HepG2 (cell line): ENCODE data around the gene ACTL8. TPM values are rescaled to one million over a fixed set of nuclear protein-coding genes. Genes with fewer than 3 reads are reported as not detected.

Source experiments
- ATAC-seq: fragments of 200-7000 bp; cut with Tn5 transposase; 3 replicates; pipeline ENCODE4 v1.9.1; 2020; ENCODE audit warnings: mild to moderate bottlenecking, moderate library complexity
- BruUV-seq: library from RNA; stranded (reverse); fragments of 400-500 nt; replicated peaks from 2 replicates; lab custom pipeline; 2021; lab: Mats Ljungman, UMichigan
- CTCF ChIA-PET: fragments of 300-600 bp; formaldehyde crosslinking; extraction: SDS; loops from one replicate; lab custom pipeline; 2021; ENCODE audit warnings: low total read pairs, inconsistent platforms, low intra/inter-chr PET ratio; lab: Yijun Ruan, JAX
- POLR2A ChIA-PET: fragments of 350-600 bp; sonication (Branson Sonifier 250); formaldehyde crosslinking; loops from one replicate; lab custom pipeline; 2020; ENCODE audit warnings: antibody characterized with exemption, inconsistent platforms; lab: Yijun Ruan, JAX
- DNase-seq: peaks from one replicate; pipeline ENCODE4 v3.0.0-alpha.2; 2015; ENCODE audit warnings: low spot score
- FAIRE-seq: peaks from 3 replicates; lab custom pipeline; 2011; peaks lifted over from hg19 to GRCh38; lab: Jason Lieb, UNC
- H2AFZ ChIP-seq: one replicate; pipeline ENCODE4 v1.6.1; 2011; ENCODE audit warnings: low read length, inconsistent platforms
- H3K27ac ChIP-seq: fragments of 300-600 bp; 3 replicates; pipeline ENCODE4 v1.8.0; 2011; ENCODE audit warnings: mixed run types, mild to moderate bottlenecking, mixed read lengths, low read length, inconsistent platforms; ENCODE audit not compliant: insufficient read depth; ENCODE audit errors: extremely low read length
- H3K27me3 ChIP-seq, 2 experiments: fragments of 200-600 bp in 1 of 2; 2 replicates in 1 of 2; 3 replicates in 1 of 2; pipeline versions ENCODE4 v1.6.0 to v1.8.0; 2011; ENCODE audit warnings: low read length in 2 of 2, mild to moderate bottlenecking in 2 of 2, moderate library complexity in 2 of 2, inconsistent platforms in 1 of 2; ENCODE audit not compliant: insufficient read depth in 2 of 2, control insufficient read depth in 1 of 2
- H3K36me3 ChIP-seq, 2 experiments: fragments of 200-600 bp in 1 of 2; replicated peaks in 1 of 2; 2 replicates in 1 of 2; 3 replicates in 1 of 2; pipeline versions ENCODE4 v1.5.1 to v1.8.0; 2011; ENCODE audit warnings: low read length in 2 of 2, inconsistent platforms in 1 of 2; ENCODE audit not compliant: insufficient read depth in 2 of 2, control insufficient read depth in 1 of 2
- H3K4me1 ChIP-seq: 2 replicates; pipeline ENCODE4 v1.5.1; 2012; ENCODE audit warnings: low read length, inconsistent platforms; ENCODE audit not compliant: insufficient read depth
- H3K4me2 ChIP-seq: 2 replicates; pipeline ENCODE4 v1.6.0; 2011; ENCODE audit warnings: low read depth, low read length, inconsistent platforms
- H3K4me3 ChIP-seq, 3 experiments: fragments of 200-600 bp in 1 of 3; sonication (generic), shearing (Covaris generic) in 1 of 3; replicated peaks in 1 of 3; 2 replicates each; pipeline ENCODE4 v1.5.1; 2011 to 2016; ENCODE audit warnings: low read length in 3 of 3, inconsistent platforms in 2 of 3, low read depth in 2 of 3, mild to moderate bottlenecking in 2 of 3, control low read depth in 1 of 3, mixed read lengths in 1 of 3; ENCODE audit not compliant: insufficient read depth in 1 of 3
- H3K79me2 ChIP-seq: one replicate; pipeline ENCODE4 v1.6.1; 2011; ENCODE audit warnings: low read length, inconsistent platforms; ENCODE audit not compliant: insufficient read depth
- H3K9ac ChIP-seq: 2 replicates; pipeline ENCODE4 v1.6.0; 2011; ENCODE audit warnings: mild to moderate bottlenecking, low read depth, low read length, inconsistent platforms; ENCODE audit not compliant: insufficient read depth
- H3K9me3 ChIP-seq: 2 replicates; pipeline ENCODE4 v1.5.1; 2012; ENCODE audit warnings: mild to moderate bottlenecking, low read length
- H4K20me1 ChIP-seq: 2 replicates; pipeline ENCODE4 v1.6.0; 2011; ENCODE audit warnings: inconsistent platforms, mild to moderate bottlenecking, low read length, moderate library complexity; ENCODE audit not compliant: insufficient read depth
- AGO1 ChIP-seq: fragments of 200-400 bp; formaldehyde crosslinking; IDR thresholded peaks from 2 replicates; pipeline ENCODE4 v1.6.1; 2017; ENCODE audit warnings: mild to moderate bottlenecking, low read depth, low read length, moderate library complexity; ENCODE audit not compliant: poor library complexity, severe bottlenecking
- ARHGAP35 ChIP-seq: sonication (generic); formaldehyde crosslinking; IDR thresholded peaks from 2 replicates; pipeline ENCODE4 v1.9.0; 2022; ENCODE audit warnings: mild to moderate bottlenecking, inconsistent platforms, moderate library complexity, missing genetic modification reagents, borderline replicate concordance
- BHLHE40 ChIP-seq: IDR thresholded peaks from 2 replicates; pipeline ENCODE4 v1.6.1; 2011; ENCODE audit warnings: low read length, improper control_type of control experiment
- CREB1 ChIP-seq, 2 experiments: fragments of 450-650 bp in 1 of 2; IDR thresholded peaks; 2 replicates each; pipeline ENCODE4 v1.6.1; 2016 to 2017; ENCODE audit warnings: control low read depth in 1 of 2, mild to moderate bottlenecking in 1 of 2, missing compliant biosample characterization in 1 of 2, missing genetic modification characterization in 1 of 2
- KLF12 ChIP-seq: sonication (generic); formaldehyde crosslinking; IDR thresholded peaks from 2 replicates; pipeline ENCODE4 v1.4.0; 2020; ENCODE audit warnings: missing genetic modification reagents, borderline replicate concordance
- MED8 ChIP-seq: sonication (generic); formaldehyde crosslinking; IDR thresholded peaks from 2 replicates; pipeline ENCODE4 v1.8.1; 2023; ENCODE audit warnings: mild to moderate bottlenecking, missing genetic modification reagents; ENCODE audit not compliant: insufficient replicate concordance
- MYNN ChIP-seq: sonication (generic); formaldehyde crosslinking; IDR thresholded peaks from 2 replicates; pipeline ENCODE4 v1.4.0; 2020; ENCODE audit warnings: mild to moderate bottlenecking, low read depth, missing genetic modification reagents
- RBM22 ChIP-seq: fragments of 200-400 bp; formaldehyde crosslinking; optimal IDR thresholded peaks from 2 replicates; pipeline ENCODE3; 2017; ENCODE audit warnings: mild to moderate bottlenecking, low read length, moderate library complexity
- REPIN1 ChIP-seq: sonication (generic); formaldehyde crosslinking; IDR thresholded peaks from 2 replicates; pipeline ENCODE4 v1.8.0; 2022; ENCODE audit warnings: missing genetic modification reagents, low read depth, mild to moderate bottlenecking, borderline replicate concordance
- SNRNP70 ChIP-seq: fragments of 200-400 bp; formaldehyde crosslinking; IDR thresholded peaks from 2 replicates; pipeline ENCODE4 v1.6.1; 2017; ENCODE audit warnings: mild to moderate bottlenecking, low read depth, low read length, moderate library complexity
- TBX3 ChIP-seq: fragments of 450-650 bp; IDR thresholded peaks from 2 replicates; pipeline ENCODE4 v1.6.1; 2017; ENCODE audit warnings: antibody characterized with exemption, mild to moderate bottlenecking, inconsistent platforms, borderline replicate concordance
- ZC3H4 ChIP-seq: sonication (generic); formaldehyde crosslinking; IDR thresholded peaks from 2 replicates; pipeline ENCODE4 v1.4.0; 2020; ENCODE audit warnings: missing genetic modification reagents, borderline replicate concordance
- ZFP1 ChIP-seq: IDR thresholded peaks from 2 replicates; pipeline ENCODE4 v1.6.1; 2016
- ZFP36 ChIP-seq: fragments of 150-350 bp; IDR thresholded peaks from 2 replicates; pipeline ENCODE4 v1.6.1; 2018; ENCODE audit warnings: borderline replicate concordance, low read length, low read depth; ENCODE audit not compliant: partially characterized antibody
- ZKSCAN8 ChIP-seq: IDR thresholded peaks from 2 replicates; pipeline ENCODE4 v1.6.1; 2016; ENCODE audit warnings: borderline replicate concordance, missing genetic modification reagents, missing compliant biosample characterization
- ZMYM2 ChIP-seq: sonication (generic); formaldehyde crosslinking; IDR thresholded peaks from 2 replicates; pipeline ENCODE4 v1.8.0; 2022; ENCODE audit warnings: mild to moderate bottlenecking, missing genetic modification reagents
- ZNF614 ChIP-seq: IDR thresholded peaks from 2 replicates; pipeline ENCODE4 v1.6.1; 2018; ENCODE audit warnings: missing biosample characterization, missing genetic modification reagents, inconsistent platforms, borderline replicate concordance
- WGBS: methylation state at CpG from one replicate; pipeline ENCODE4 v1.1.6; 2017; ENCODE audit warnings: low lambda C conversion rate; 5-methylcytosine and 5-hydroxymethylcytosine counted together
- in situ Hi-C: cut with HindIII; loops from 2 replicates; pipeline ENCODE4 v1.10.0; 2017; ENCODE audit warnings: low pct_unique_long_range_greater_than_20kb; ENCODE audit not compliant: extremely low pct_ligation_motif_present
- intact Hi-C: fragments of 100-400 bp; cut with micrococcal nuclease; formaldehyde crosslinking; loops from one replicate; pipeline ENCODE4 v1.10.0; 2022; ENCODE audit not compliant: unreplicated experiment
- polyA plus RNA-seq, 8 experiments: library from polyadenylated mRNA; depleted of rRNA in 3 of 8; stranded (reverse) in 7 of 8; unstranded in 1 of 8; fragments of >200 nt; fragmentation: Illumina TruSeq in 4 of 8; extraction: Trizol in 4 of 8; gene quantifications; 2 replicates each; pipeline versions ENCODE4 v1.2.1 to v1.2.3, GENCODE V29; 2011 to 2016; ENCODE audit warnings: low read depth in 4 of 8, missing spikeins in 1 of 8, mixed read lengths in 1 of 8; ENCODE audit not compliant: insufficient read depth in 1 of 8
- total RNA-seq, 5 experiments: library from RNA; depleted of rRNA; stranded (reverse); fragments of >200 nt; fragmentation: Illumina TruSeq; extraction: Trizol; gene quantifications; 2 replicates each; pipeline ENCODE4 v1.2.3, GENCODE V29; 2016; ENCODE audit warnings: low read depth in 1 of 5
- TF ChIP-seq, protein P1 (sequence below): sonication (generic); formaldehyde crosslinking; IDR thresholded peaks from 2 replicates; pipeline ENCODE4 v1.5.1; 2020; ENCODE audit warnings: missing genetic modification reagents, mild to moderate bottlenecking, borderline replicate concordance
- TF ChIP-seq, protein P2 (sequence below): sonication (generic); formaldehyde crosslinking; IDR thresholded peaks from 2 replicates; pipeline ENCODE4 v1.4.0; 2020; ENCODE audit warnings: missing genetic modification reagents

The ACTL8 gene
- total and polyA plus RNA-seq, 2 of the 13 experiments (the other 11 are each of a cell fraction or from before 2014, with no cell fraction given), result 0.09 to 0.64 TPM

DNA sequence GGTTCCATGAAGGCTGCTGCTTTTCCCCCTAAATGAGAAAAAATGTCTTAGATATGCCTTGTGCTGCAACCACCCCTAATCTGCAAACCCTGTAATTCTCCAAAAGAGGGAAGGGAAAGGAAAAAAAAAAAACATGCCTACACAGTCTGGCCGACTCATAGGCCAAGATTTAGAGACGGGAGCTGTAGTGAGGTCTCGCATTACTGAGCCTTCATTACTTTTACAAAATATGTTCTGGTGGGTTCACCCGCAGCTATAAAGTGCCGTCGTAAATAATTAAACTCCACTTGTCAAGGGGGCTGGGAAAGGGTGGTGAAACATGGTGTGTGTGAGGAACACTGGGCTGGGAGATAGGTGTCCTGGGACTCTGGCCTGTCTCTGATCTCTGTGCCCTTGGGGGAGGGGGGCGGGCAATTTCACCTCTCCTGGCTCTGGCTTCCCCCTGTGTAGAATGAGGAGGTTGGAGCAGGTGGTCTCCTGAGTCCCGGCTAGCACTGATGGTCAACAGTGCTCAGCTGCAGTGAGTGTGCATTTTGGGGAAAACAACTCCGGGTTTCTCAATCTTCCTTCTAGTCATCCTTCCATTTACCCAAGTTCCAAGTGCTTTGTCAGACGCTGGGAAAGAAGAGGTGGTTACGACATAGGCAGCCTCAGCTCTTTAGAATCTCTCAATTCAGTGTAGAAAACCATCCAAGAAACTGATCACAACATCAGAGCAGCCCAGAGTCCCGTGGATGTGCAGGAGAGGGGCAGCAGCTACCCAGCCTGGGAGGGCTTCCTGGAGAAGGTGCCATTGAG lies 82.3 kb downstream of the ACTL8 start:
- 6% methylated on average over 12 of the region's 12 CpGs for WGBS
- POLR2A ChIA-PET, result no interaction called here
- no peak overlapping the region for H3K9ac ChIP-seq
- FAIRE-seq (no peak), ATAC-seq (no peak), DNase-seq (no peak)
- TF ChIP-seq KLF12 (CRISPR knock-in tag) (no peak), ZFP36 (no peak), ZNF614 (no peak), ZFP1 (CRISPR knock-in tag) (no peak), MED8 (CRISPR knock-in tag) (no peak), CREB1 (IDR thresholded peaks at IDR 0.05) (no peak), CREB1 (CRISPR knock-in tag; IDR thresholded peaks at IDR 0.05) (no peak), ZKSCAN8 (CRISPR knock-in tag) (no peak), ZMYM2 (CRISPR knock-in tag) (no peak), REPIN1 (CRISPR knock-in tag) (no peak), RBM22 (no peak), TBX3 (no peak), ZC3H4 (CRISPR knock-in tag) (no peak), MYNN (CRISPR knock-in tag) (no peak), ARHGAP35 (CRISPR knock-in tag) (no peak), AGO1 (no peak), BHLHE40 (no peak), SNRNP70 (no peak)
- TF ChIP-seq, protein P1, sequence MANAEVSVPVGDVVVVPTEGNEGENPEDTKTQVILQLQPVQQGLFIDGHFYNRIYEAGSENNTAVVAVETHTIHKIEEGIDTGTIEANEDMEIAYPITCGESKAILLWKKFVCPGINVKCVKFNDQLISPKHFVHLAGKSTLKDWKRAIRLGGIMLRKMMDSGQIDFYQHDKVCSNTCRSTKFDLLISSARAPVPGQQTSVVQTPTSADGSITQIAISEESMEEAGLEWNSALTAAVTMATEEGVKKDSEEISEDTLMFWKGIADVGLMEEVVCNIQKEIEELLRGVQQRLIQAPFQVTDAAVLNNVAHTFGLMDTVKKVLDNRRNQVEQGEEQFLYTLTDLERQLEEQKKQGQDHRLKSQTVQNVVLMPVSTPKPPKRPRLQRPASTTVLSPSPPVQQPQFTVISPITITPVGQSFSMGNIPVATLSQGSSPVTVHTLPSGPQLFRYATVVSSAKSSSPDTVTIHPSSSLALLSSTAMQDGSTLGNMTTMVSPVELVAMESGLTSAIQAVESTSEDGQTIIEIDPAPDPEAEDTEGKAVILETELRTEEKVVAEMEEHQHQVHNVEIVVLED (CRISPR knock-in tag), result no peak
- TF ChIP-seq, protein P2, sequence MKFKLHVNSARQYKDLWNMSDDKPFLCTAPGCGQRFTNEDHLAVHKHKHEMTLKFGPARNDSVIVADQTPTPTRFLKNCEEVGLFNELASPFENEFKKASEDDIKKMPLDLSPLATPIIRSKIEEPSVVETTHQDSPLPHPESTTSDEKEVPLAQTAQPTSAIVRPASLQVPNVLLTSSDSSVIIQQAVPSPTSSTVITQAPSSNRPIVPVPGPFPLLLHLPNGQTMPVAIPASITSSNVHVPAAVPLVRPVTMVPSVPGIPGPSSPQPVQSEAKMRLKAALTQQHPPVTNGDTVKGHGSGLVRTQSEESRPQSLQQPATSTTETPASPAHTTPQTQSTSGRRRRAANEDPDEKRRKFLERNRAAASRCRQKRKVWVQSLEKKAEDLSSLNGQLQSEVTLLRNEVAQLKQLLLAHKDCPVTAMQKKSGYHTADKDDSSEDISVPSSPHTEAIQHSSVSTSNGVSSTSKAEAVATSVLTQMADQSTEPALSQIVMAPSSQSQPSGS (CRISPR knock-in tag), result no peak
- H3K4me2 ChIP-seq, result no peak overlapping the region
- H4K20me1 ChIP-seq, result no peaks in the 10 kb centered on the region
- no peaks in the 10 kb centered on the region for H3K9me3 ChIP-seq
- no peak overlapping the region for H3K4me3 ChIP-seq
- H3K27me3 ChIP-seq, result peaks cover 0 to 13% of the 10 kb centered on the region in 2 experiments; a peak in 2 of 5 replicates
- no peak overlapping the region for H2AFZ ChIP-seq
- CTCF ChIA-PET, result no interaction called here
- H3K36me3 ChIP-seq, result no peaks in the 10 kb centered on the region
- no peak overlapping the region for H3K27ac ChIP-seq
- intact Hi-C loops (no loop called here), in situ Hi-C loops (no loop called here)
- H3K4me1 ChIP-seq, result no peaks in the 10 kb centered on the region
- H3K79me2 ChIP-seq, result no peaks in the 10 kb centered on the region
- no TSS peak for BruUV-seq
